Skeletal muscle cell (primary cell): Measurements from ENCODE around the gene AHDC1.
"Not testable (repeated sequence)": the region's sequence is repeated elsewhere in the genome, so short reads cannot be mapped to it uniquely, and the experiment has no call there.

Experiments
- DNase-seq: peaks from one replicate; pipeline ENCODE4 v3.0.0-alpha.2; 2010; ENCODE audit warnings: low read depth
- H3K4me3 ChIP-seq: 2 replicates; pipeline ENCODE4 v1.5.1; 2011; ENCODE audit warnings: low read depth, mild to moderate bottlenecking, control low read depth, low read length, moderate library complexity

AHDC1 gene

DNA sequence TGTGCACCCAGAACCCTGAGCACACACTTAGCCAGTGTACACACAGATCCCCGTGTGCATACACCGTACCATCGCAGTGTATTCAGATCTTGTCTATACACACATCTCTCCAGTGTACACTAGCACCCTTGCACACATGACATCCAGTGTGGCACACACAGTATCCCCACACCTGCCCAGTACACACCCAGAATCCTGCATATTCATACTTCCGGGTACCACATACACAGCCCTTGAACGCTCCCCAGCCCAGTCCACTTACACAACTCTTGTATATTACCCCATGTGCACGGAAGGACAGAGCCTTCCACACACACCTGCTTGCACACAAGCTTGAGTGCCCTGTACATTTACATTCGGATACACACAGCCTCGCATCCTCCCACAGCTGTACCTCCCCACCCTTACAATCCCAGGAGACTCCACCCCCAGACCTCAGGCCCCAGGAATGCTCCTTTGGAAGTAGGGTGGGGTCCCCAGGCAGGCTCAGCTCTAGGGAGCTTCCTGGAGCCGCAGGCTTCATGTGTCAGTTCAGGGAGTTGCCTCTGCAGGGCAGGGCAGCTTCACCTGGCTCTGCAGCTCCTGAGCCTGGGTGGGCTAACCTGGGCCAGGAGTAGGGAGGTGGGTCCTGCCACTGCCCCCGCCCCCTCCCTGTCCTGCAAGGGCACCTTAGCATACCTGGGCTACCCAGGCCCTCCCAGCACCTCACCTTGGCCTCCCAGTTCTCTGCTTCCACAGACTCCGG, 46.2 kb downstream of the AHDC1 start:
- H3K4me3 ChIP-seq: no peak overlapping the region
- no peak for DNase-seq

DNA sequence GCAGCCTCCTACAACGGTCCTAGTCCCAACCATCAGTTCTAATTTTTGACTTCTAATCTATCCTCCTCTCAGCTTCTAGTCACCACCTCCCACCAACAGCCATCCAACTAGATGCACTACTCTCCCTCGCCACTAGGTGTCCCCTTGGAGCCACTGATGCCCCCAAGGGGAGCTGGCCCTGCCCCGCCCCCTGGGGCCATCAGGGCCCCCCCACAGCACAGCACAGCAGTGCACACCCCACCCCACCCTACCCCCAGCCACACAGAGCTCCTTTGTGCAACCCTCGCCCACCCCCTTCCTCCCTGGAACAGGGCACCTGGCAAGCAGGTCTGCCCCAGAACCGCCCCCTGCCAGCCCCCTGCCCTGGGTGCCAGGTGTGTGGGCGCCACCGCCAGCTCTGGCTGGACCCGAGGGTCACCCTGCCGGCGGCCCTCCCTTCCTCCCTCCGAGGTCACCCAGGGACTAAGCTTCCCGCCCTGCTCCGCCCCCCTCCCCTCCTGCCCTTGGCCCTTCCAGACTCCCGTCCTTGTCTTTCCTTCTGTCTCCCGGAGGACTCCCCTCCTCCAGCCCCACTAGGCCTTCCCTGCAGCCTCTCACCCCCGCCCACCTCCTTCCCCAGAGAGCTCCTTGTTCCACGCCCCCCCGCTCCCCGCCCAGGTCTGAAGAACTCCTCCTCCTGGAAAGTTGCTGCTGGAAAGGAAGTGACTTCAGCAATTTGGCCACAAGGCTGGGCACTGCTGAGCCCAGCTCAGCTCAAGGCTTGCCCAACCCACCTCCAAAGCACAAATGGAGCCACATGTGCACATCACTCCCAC, 47.0 kb downstream of the AHDC1 start:
- peak; percentile 91 for DNase-seq
- no peak overlapping the region for H3K4me3 ChIP-seq

DNA sequence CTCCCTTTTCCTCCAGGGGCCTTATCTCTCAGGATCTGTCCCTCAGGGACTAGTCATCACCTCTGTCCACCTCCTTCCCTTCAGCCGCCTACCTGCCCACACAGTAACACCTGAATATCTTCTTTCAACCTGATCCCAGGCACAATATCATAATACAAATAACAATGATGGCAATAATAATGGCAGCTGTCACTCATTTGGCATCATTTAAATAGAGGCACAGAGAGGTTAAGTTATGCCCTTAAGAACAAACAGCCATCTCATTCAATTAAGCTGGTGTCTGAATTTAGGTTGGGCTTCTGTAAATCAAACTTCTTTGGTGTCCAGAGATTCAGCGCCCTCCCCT, 47.5 kb downstream of the AHDC1 start:
- H3K4me3 ChIP-seq: no peak overlapping the region
- no peak for DNase-seq

DNA sequence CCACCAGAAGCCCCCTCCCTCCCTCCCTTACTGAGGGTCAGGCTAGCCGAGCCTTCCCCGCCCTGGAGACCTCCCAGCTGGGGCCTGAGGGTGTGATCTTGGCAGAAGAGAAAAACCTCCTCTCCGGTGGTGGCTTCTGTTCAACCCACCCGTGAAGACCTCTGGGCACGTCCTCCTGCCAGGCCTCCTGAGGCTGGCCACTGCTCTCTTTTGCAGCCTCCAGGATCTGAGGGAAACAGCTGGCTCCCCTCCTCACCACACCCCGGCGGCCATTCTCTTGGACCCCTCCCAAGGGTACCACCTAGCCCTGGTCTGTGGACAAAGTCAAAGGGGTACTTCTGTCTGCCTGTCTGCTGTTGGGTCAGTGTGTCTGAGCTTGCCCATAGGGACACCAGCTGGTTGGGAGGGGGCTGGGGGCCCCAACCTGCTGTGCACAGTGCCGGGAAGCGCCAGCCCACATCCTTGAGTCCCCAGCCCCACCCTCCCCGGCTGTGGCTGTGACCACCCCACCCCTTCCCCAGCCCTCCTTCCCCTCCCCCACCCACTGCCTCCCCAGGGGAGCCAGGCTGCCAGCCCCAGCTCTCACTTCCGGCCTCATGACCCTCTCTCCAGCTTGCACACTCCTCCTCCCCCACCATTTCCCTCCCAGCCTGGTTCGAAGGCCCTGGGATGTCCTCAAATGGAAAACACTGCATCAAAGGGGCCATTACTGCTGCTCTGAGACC, 48.1 kb downstream of the AHDC1 start:
- DNase-seq: no peak
- no peak overlapping the region for H3K4me3 ChIP-seq

DNA sequence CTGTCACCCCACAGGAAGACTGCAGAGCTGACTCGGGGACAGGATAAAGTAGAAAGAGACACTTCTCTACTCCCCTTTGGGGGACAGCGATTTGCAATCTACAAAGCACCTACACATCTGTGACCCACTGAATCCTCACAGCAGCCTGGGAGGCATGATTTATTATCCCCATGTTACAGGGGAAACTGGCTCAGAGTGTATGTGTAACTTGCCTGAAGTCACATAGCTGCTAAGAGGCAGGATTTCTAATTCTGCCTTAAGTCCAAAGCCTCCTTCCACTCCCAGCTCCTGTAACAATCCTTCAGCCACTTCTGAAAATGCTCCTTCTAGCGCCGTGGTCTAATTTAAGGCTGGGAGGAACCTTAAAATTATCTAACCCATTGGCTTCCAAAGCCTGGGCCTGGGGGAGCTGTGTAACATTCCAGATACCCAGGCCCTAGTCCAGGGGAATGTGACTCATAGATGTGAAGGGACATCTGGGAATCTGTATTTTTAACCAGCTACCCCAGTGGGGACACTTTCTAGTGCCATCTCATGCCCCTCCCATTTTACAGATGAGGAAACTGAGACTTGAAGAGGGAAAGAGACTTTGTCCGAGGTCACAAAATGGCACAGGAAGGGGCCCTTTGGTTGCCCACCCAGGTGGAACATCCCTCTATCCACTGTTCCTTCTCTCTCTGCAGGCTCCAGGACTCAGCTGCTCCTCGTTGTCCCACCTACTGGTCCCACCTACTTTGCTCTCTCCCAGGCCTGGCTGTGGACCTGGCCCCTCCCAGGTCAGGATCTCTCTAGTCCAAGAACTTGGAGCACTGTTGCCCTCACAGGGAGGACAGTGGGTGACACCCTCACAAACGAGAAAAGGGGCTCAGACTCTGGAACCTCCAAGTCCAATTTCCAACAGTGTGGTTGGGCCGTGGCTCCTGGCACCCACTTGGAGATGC, 48.9 kb downstream of the AHDC1 start:
- H3K4me3 ChIP-seq: no peak overlapping the region
- no peak for DNase-seq

DNA sequence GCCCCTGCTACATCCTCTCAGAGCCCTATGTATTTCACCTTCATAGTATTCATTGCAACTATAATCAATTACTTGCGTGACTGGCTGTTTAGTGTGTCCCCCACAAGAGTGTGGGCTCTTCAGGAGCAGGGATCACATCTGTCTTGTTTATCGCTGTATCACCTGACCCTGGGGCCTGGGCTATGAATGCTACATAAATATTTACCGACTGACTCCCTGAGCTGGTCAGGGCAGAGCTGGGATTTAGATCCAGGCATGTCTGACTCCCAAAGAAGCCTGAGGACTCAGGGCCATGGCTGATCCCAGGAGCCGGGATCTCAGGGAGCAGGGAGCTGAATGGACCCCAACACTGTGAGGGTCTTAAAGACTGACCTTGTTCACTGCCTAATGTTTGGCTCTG, 49.7 kb downstream of the AHDC1 start:
- no peak overlapping the region for H3K4me3 ChIP-seq
- DNase-seq: no peak

DNA sequence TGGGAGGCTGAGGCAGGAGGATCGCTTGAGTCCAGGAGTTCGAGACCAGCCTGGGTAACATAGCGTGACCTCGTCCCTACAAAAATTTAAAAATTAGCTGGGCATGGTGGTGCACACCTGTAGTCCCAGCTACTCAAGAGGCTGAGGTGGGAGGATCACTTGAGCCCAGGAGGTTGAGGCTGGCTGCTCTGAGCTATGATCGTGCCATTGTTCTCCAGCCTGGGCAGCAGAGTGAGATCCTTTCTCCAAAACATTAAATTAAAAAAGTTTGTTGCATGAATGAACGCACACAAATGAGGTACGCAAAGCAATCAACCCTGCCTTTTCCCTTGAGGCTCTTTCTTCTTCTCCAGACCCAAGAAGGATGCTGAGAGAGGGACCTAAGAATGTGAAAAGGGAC, 50.1 kb downstream of the AHDC1 start:
- not testable (repeated sequence) for H3K4me3 ChIP-seq, DNase-seq

DNA sequence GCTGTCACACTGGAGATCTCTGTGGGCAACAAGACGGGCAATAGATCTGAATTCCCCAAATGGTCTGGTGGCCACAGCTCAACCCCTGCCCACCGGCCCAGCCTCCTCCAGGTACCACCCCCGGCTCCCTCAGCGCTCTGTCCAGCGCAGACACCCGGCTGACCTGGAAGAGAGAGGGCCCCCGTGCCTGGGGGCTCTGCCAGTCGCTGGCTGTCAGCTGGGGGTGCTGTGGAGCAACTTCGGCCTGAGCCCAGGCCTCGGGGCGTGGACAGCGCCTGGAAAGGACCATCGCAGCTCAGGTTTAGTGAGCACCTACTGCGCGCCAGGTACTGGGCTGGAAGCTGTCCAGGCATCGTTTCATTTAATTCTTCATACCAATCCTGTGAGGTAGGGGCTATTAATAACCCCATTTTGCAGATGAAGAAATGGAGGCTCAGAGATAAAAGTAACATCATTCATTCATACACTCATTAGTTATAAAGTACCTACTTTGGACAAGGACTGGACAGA, 51.0 kb downstream of the AHDC1 start:
- DNase-seq: no peak
- H3K4me3 ChIP-seq: no peak overlapping the region

DNA sequence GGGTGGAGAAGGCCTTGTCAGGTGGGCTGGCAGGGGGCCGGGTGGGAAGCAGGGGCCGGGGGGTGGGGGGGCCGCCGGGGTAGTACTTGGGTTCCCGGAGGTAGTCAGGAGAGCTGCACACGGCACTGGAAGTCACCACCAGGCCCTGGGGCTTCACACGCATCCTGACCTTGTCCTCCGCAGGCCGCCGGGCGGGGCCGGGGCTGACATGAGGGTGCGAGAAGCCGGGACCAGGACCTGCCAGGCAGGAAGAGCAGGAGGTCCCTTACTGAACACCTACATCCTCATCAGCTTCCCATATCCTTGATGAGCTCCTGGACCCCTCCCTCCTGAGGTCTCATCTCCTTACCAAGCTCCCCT, 52.0 kb downstream of the AHDC1 start:
- no peak overlapping the region for H3K4me3 ChIP-seq
- no peak for DNase-seq

DNA sequence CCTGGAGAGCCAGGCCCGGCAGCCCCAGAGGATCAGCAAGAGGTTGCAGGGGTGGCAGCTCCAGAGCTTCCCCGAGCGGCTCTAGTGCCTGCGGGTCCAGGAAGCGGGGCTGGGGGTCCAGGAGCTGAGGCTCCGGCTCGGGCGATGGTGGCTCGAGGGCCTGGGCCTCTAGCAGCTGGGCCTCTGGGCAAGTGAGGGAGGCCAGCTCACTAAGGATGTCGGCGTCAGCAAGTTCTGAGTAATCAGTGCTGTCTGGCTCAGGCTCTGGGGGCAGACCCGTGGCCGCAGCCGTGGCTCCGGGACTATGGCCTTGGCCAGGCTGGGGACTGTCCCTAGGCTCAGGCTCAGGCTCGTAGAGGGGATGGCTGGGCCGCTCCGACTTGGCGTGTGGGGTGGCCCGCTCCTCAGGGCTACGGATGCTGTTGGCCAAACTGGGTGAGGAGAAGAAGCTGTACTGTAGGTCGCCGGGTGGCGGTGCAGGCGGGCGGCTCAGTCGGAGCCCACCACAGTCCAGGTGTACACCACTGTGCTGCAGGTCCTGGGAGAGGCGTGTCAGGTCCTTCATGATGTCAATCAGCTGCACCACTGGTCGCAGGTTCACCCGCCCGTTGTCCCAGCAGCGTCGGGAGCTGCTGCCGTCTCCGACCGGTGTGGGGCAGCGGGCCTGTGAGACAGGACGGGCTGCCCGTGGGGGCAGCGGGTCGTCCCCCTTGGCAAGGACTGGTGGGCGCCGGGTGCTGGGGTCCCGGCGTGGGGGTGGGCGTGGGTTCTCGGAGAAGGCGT, 52.6 kb downstream of the AHDC1 start:
- no peak for DNase-seq
- no peak overlapping the region for H3K4me3 ChIP-seq

DNA sequence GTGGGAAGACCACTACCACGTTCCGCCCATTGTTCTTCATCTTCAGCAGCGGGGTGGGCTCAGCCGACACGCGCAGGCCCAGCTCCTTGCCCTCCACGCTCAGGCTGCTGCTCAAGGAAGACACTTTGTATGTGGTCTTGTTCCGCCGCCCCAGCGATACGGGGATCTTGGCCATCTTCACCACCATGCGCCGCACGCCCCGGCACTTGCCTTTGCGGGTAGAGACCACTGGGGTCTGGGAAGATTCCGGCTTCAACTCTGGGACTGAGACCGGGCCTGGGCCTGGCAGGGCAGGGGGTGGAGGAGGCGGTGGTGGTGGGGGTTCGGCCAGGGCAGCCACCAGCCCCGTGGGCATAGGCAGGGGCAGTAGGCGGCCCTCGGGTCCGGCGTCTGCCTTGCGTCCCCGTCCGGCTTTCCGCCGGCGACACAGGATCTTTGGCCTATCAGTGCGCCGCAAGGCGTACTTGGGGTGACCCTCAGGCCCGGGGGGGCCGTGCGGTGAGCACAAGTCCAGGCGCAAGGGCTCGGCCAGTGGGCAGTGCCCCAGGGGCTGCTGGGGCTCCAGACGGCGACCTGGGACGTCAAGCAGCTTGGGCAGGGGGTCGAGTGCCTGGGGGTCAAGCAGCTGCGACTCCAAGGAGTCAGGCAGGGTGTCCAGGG, 53.3 kb downstream of the AHDC1 start:
- DNase-seq: no peak
- no peak overlapping the region for H3K4me3 ChIP-seq

DNA sequence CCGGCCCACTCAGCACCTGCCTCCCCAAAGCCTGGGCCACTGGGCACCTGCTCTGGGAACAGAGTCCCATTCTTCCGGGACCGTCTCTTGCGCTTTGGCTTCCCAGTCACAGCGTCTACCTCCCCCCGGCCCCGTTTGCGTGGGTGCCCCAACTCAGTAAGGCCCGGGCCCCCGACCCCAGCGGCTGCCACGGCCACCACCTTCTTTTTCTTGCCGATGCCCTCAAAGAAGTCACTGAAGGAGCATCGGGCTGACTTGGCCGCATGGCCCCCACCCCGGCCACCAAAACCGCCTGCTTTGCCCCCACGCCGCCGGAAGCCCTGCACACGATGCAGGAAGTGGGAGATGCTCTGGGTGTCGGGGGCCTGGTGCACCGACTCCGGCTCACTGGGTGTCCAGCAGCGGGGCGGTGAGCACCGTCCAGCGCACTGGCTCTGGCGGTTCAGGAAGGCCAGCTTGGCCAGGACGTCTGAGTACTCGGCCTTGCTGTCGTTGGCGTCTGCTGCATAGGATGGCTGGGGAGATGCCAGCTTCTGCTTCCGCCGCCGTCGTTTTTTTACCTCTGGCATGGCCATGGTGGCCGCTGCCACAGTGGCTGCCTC, 54.0 kb downstream of the AHDC1 start:
- DNase-seq: no peak
- H3K4me3 ChIP-seq: no peak overlapping the region

DNA sequence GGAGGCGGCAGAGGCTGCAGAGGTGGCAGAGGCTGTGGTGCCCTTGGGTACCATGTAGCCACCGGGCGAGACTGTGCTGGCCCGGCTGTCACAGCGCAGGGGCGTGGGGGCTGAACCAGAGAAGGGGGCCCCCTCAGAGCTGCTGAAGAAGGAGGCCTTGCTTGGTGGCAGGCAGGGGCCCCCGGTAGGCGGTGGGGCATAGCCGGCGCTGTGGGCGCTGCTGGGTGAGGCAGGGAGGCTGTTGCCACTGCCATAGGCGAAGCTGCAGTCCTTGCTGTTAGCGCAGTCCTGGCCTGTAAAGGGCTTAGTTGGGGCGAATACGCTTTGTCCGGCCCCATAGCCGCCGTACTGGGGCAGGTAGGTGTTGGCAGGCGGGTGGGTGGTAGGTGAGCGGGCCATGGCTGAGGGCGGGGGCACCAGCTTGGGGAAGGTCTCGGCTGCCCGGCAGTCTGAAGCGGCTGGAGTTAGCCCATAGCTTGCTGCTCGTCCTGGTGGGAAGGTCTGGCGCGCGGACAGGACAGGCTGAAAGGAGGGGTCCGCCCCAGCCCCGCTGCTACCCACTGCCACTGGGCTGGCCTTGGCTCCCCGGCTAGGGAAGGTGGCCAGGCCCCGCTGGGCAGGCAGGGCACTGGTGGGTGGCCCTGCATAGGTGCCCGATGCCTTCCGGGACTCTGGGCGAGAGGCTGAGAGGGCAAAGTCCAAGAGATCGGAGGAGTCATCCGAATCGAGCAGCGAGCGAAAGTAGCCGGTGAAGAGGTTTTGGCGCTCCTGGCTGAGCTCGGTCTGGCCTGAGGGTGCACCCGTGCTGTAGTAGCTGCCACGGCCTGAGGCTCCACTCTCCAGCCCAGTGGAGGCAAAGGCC, 54.9 kb downstream of the AHDC1 start:
- no peak for DNase-seq
- H3K4me3 ChIP-seq: no peak overlapping the region

DNA sequence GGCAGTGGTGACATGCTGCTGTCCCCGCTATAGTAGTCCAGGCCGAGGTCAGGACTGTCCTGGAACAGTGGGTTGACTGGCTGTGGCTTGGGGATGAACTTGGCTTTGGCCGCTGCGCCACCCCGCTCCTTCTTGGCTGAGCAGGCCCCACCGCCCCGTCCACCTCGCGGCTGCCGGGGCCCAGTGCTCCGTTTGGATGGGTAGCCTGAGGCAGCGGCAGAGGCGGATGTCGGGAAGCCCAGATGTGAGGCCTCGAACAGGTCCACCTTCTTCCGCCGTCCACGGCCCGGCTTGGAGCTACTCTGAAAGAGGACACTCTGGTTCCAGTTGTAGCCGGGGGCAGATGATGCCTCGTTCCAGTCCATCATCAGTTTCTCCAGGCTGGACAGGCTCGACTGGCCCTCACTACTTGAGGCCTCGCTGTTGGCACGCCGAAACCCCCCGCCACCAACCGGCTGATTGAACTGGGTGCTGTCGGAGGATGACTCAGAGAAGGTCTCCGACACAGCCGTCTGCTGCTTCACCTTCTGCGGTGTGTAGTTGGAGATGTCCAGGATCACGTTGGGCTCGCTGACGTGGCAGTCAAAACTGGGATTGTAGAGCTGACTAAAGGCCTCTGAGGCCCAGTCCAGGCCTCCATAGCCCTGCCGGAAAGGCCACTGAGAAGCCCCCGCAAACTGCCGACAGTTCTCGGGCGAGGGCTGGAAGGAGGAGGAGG, 55.6 kb downstream of the AHDC1 start:
- no peak overlapping the region for H3K4me3 ChIP-seq
- no peak for DNase-seq

DNA sequence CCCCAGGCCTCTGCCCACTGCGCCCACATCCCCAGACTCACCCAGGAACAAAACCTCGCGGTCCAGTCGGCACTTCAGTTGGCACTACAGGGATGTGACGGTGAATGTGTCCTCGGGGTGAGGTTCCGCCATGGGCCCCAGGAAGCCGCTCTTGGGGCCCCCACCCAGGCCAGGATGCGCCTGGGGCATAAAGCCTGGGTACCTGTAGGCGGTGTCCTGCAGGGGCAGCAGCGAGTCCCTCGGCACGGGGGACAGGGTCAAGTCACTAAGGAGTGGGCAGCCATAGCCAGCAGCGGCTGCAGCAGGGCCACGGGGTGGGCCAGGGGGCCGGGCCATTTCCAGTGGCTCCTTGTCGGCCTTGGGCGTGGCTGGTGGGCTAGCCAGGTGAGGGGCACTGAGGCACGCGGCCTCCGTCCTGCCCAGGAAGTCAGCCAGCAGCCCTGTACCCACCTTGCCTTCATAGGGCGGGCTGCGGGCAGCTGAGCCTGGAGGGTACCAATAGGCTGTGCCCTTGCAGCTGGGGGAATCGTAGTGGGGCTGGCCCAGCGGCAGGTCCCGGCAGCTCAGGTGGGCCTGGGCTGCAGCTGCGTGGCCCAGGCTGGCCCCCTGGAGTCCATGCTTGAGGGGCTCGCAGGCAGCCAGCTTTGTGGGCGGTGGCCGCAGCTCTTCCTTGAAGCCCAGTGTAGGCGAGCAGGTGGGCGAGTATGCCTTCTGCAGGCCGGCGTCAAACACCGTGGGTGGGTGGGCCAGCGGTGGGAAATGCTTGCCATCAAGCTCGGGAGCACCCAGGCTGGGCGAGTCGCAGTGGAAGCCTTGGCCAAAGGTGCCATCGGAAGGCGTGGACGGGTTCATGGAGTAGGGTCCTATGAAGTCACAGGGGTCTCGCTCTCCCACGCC, 56.5 kb downstream of the AHDC1 start:
- no peak overlapping the region for H3K4me3 ChIP-seq
- DNase-seq: no peak
